HEK293 (cell line): ENCODE results near the gene ADRA2C.

ENCODE experiments used
- CTCF ChIA-PET: fragments of 350-600 bp; formaldehyde crosslinking; extraction: SDS; loops from one replicate; lab custom pipeline; 2021; ENCODE audit warnings: antibody characterized with exemption; lab: Yijun Ruan, JAX
- POLR2A ChIA-PET: fragments of 300-600 bp; formaldehyde crosslinking; extraction: SDS; loops from one replicate; lab custom pipeline; 2020; ENCODE audit warnings: antibody characterized with exemption, inconsistent platforms; lab: Yijun Ruan, JAX
- H3K27ac ChIP-seq: fragments of 200-500 bp; sonication (Bioruptor generic); 2 replicates; pipeline ENCODE4 v1.5.1; 2014; ENCODE audit warnings: low read depth, low read length, control low read depth, inconsistent platforms; ENCODE audit errors: extremely low read depth
- H3K36me3 ChIP-seq, 2 experiments: fragments of 200-500 bp in 1 of 2; sonication (Bioruptor generic) in 1 of 2; 1 replicate in 1 of 2; 2 replicates in 1 of 2; pipeline ENCODE4 v1.5.1; 2014 to 2017; ENCODE audit warnings: inconsistent platforms in 2 of 2, low read length in 2 of 2; ENCODE audit not compliant: control insufficient read depth in 2 of 2, insufficient read depth in 1 of 2
- H3K4me1 ChIP-seq: fragments of 200-500 bp; sonication (Bioruptor generic); 2 replicates; pipeline ENCODE4 v1.5.1; 2014; ENCODE audit warnings: mild to moderate bottlenecking, low read length, inconsistent platforms; ENCODE audit not compliant: control insufficient read depth, insufficient read depth
- H3K4me3 ChIP-seq: 2 replicates; pipeline ENCODE4 v1.5.1; 2011; ENCODE audit warnings: low read depth, mild to moderate bottlenecking, control low read depth, low read length, moderate library complexity
- H3K9me3 ChIP-seq: fragments of 200-500 bp; sonication (Bioruptor generic); 2 replicates; pipeline ENCODE4 v1.5.1; 2014; ENCODE audit warnings: low read depth, low read length, inconsistent platforms; ENCODE audit not compliant: control insufficient read depth, insufficient read depth
- BCL11A ChIP-seq: fragments of 450-650 bp; formaldehyde crosslinking; IDR thresholded peaks from 2 replicates; pipeline ENCODE4 v1.5.1; 2016; ENCODE audit warnings: low read depth, missing biosample characterization, missing genetic modification characterization
- GLI4 ChIP-seq: fragments of 450-650 bp; formaldehyde crosslinking; IDR thresholded peaks from 2 replicates; pipeline ENCODE4 v1.5.1; 2016; ENCODE audit warnings: missing biosample characterization, missing genetic modification characterization
- IKZF3 ChIP-seq: fragments of 450-650 bp; IDR thresholded peaks from 2 replicates; pipeline ENCODE4 v1.5.0; 2018; ENCODE audit warnings: missing biosample characterization, mild to moderate bottlenecking, missing genetic modification characterization, moderate library complexity
- KLF16 ChIP-seq: fragments of 450-650 bp; formaldehyde crosslinking; IDR thresholded peaks from 2 replicates; pipeline ENCODE4 v1.5.1; 2017; ENCODE audit warnings: missing biosample characterization, missing genetic modification characterization
- MYNN ChIP-seq: fragments of 450-650 bp; formaldehyde crosslinking; IDR thresholded peaks from 2 replicates; pipeline ENCODE4 v1.5.1; 2016; ENCODE audit warnings: missing biosample characterization, missing genetic modification characterization, borderline replicate concordance
- SETDB1 ChIP-seq: IDR thresholded peaks from one replicate; pipeline ENCODE4 v1.6.1; 2017; ENCODE audit warnings: mild to moderate bottlenecking, low read length, moderate library complexity, mixed read lengths; ENCODE audit not compliant: insufficient read length
- TRIM28 ChIP-seq: IDR thresholded peaks from 2 replicates; pipeline ENCODE4 v1.6.1; 2011; ENCODE audit warnings: low read length, control low read depth, borderline replicate concordance
- ZBTB1 ChIP-seq: fragments of 450-650 bp; formaldehyde crosslinking; IDR thresholded peaks from 2 replicates; pipeline ENCODE4 v1.5.1; 2016; ENCODE audit warnings: missing biosample characterization, missing genetic modification characterization
- ZNF112 ChIP-seq: fragments of 450-650 bp; formaldehyde crosslinking; IDR thresholded peaks from 2 replicates; pipeline ENCODE4 v1.5.0; 2017; ENCODE audit warnings: missing biosample characterization, missing genetic modification characterization
- ZNF114 ChIP-seq: fragments of 450-650 bp; formaldehyde crosslinking; IDR thresholded peaks from 2 replicates; pipeline ENCODE4 v1.5.0; 2017; ENCODE audit warnings: missing biosample characterization, missing genetic modification characterization
- ZNF132 ChIP-seq: fragments of 450-650 bp; formaldehyde crosslinking; IDR thresholded peaks from 2 replicates; pipeline ENCODE4 v1.5.1; 2017; ENCODE audit warnings: missing biosample characterization, missing genetic modification characterization, borderline replicate concordance
- ZNF138 ChIP-seq: fragments of 450-650 bp; formaldehyde crosslinking; IDR thresholded peaks from 2 replicates; pipeline ENCODE4 v1.5.1; 2016; ENCODE audit warnings: missing biosample characterization, missing genetic modification characterization, borderline replicate concordance
- ZNF16 ChIP-seq: fragments of 450-650 bp; formaldehyde crosslinking; IDR thresholded peaks from 2 replicates; pipeline ENCODE4 v1.5.1; 2016; ENCODE audit warnings: low read depth, missing biosample characterization, missing genetic modification characterization
- ZNF223 ChIP-seq: fragments of 450-650 bp; formaldehyde crosslinking; IDR thresholded peaks from 2 replicates; pipeline ENCODE4 v1.5.1; 2016; ENCODE audit warnings: missing biosample characterization, missing genetic modification characterization
- ZNF394 ChIP-seq: fragments of 450-650 bp; formaldehyde crosslinking; IDR thresholded peaks from 2 replicates; pipeline ENCODE4 v1.5.1; 2016; ENCODE audit warnings: missing biosample characterization, missing genetic modification characterization, mild to moderate bottlenecking, moderate library complexity, borderline replicate concordance
- ZNF596 ChIP-seq: fragments of 450-650 bp; IDR thresholded peaks from 2 replicates; pipeline ENCODE4 v1.5.0; 2018; ENCODE audit warnings: missing biosample characterization, mild to moderate bottlenecking, missing genetic modification characterization, moderate library complexity
- ZNF670 ChIP-seq: fragments of 450-650 bp; formaldehyde crosslinking; IDR thresholded peaks from 2 replicates; pipeline ENCODE4 v1.5.1; 2016; ENCODE audit warnings: missing biosample characterization, missing genetic modification characterization, low read depth
- ZNF776 ChIP-seq: fragments of 450-650 bp; formaldehyde crosslinking; IDR thresholded peaks from 2 replicates; pipeline ENCODE4 v1.5.0; 2017; ENCODE audit warnings: missing biosample characterization, missing genetic modification characterization, borderline replicate concordance
- TF ChIP-seq, protein P1 (sequence below): fragments of 450-650 bp; formaldehyde crosslinking; conservative IDR thresholded peaks from 2 replicates; pipeline ENCODE4 v1.5.1; 2016; ENCODE audit warnings: low read depth, missing biosample characterization, missing genetic modification characterization
- TF ChIP-seq, protein P2 (sequence below): fragments of 450-650 bp; formaldehyde crosslinking; IDR thresholded peaks from 2 replicates; pipeline ENCODE4 v1.5.1; 2016; ENCODE audit warnings: missing biosample characterization, missing genetic modification characterization

ADRA2C gene

DNA sequence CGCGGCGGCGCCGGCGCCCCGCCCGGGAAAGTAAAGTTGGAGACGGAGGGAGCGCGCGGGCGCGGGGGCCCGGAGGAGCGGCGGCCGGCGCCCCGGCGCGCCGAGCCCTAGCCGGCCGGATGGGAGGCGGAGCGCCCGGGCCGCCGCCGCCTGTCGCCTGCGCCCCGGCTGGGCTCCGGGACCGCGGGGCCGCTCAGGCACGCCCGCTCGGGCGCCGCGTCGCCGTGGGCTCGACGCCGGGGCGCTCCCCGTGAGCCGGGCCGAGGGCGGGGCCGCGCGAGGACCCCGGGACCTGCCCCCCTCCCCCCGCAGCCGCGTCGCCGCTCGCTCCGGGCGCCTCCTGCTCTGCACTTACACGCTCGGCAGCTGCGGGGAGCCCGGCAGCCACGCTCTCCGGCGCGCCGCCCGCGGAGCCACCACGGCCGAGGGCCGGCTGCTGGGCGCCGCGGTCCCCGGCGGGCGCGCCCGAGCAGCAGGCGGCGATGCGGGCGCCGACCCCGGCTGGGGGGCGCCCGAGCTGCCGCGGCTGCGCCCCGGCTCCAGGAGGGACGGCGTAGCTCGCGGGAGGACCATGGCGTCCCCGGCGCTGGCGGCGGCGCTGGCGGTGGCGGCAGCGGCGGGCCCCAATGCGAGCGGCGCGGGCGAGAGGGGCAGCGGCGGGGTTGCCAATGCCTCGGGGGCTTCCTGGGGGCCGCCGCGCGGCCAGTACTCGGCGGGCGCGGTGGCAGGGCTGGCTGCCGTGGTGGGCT lies at the start of gene ADRA2C:
Gene ADRA2C (plus strand): TSS at position 350 of the 749 bp plus-strand sequence. CDS start 222 bp downstream, at position 572.
- peak within 1 kb of the TSS; percentile 53; the same call in 1 of the 2 replicates for H3K27ac ChIP-seq
- H3K4me1 ChIP-seq: no peaks in the 10 kb centered on the region
- H3K36me3 ChIP-seq: no peaks in the 10 kb centered on the region
- ChIA-PET POLR2A (interaction anchor here (1.0 kb wide), 1 partner anchor 14 kb away, joined by 4 read pairs; no protein-coding TSS in a partner anchor), CTCF (interaction anchor here (0.8 to 2.5 kb wide), 7 partner anchors 10 to 114 kb away, joined by 3 to 10 read pairs (median 5); no protein-coding TSS in a partner anchor)
- TF ChIP-seq, protein P1, sequence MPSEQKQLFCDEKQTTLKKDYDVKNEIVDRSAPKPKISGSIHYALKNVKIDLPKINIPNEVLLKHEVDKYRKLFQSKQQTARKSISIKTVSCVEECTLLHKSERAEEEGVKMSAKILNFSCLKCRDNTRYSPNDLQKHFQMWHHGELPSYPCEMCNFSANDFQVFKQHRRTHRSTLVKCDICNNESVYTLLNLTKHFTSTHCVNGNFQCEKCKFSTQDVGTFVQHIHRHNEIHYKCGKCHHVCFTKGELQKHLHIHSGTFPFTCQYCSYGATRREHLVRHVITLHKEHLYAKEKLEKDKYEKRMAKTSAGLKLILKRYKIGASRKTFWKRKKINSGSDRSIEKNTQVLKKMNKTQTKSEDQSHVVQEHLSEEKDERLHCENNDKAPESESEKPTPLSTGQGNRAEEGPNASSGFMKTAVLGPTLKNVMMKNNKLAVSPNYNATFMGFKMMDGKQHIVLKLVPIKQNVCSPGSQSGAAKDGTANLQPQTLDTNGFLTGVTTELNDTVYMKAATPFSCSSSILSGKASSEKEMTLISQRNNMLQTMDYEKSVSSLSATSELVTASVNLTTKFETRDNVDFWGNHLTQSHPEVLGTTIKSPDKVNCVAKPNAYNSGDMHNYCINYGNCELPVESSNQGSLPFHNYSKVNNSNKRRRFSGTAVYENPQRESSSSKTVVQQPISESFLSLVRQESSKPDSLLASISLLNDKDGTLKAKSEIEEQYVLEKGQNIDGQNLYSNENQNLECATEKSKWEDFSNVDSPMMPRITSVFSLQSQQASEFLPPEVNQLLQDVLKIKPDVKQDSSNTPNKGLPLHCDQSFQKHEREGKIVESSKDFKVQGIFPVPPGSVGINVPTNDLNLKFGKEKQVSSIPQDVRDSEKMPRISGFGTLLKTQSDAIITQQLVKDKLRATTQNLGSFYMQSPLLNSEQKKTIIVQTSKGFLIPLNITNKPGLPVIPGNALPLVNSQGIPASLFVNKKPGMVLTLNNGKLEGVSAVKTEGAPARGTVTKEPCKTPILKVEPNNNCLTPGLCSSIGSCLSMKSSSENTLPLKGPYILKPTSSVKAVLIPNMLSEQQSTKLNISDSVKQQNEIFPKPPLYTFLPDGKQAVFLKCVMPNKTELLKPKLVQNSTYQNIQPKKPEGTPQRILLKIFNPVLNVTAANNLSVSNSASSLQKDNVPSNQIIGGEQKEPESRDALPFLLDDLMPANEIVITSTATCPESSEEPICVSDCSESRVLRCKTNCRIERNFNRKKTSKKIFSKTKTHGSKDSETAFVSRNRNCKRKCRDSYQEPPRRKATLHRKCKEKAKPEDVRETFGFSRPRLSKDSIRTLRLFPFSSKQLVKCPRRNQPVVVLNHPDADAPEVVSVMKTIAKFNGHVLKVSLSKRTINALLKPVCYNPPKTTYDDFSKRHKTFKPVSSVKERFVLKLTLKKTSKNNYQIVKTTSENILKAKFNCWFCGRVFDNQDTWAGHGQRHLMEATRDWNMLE (tag by site-specific recombination): no peak
- TF ChIP-seq ZNF114 (tag by site-specific recombination): no peak
- H3K9me3 ChIP-seq: no peaks in the 10 kb centered on the region
- peak within 1 kb of the TSS; percentile 27 for H3K4me3 ChIP-seq

DNA sequence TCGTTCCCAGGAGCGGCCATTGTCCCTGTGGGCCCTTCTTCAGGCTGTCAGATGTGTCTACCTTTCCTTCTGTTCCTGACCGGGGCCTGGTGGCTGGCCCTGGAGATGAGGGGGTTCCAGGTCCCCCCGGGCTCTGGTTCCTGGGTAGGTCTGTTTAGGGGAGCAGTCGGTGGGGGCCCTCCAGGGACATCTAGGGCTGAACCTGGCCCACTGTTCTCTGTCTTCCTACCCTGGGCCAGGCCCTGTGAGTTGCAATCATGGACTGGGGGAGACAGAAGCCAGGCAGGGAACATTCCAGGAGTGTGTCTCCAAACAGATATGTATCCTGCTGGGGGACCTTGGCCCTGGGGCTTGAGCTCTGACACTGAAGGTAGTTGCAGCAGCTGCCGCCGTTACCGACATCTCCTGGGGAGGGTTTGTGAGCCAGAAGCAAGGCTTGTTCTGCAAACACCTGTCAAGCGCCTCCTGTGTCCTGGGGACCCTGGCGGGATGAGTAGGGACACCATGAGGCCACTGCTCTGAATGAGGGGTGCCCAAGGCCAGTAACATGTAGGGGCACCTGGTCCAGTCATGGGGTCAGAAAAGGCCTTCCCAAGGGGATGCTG lies 49.5 kb upstream of the ADRA2C start:
- Histone ChIP-seq H3K4me1 (no peaks in the 10 kb centered on the region), H3K9me3 (no peaks in the 10 kb centered on the region), H3K4me3 (no peak overlapping the region), H3K27ac (no peak overlapping the region), H3K36me3 (no peaks in the 10 kb centered on the region)
- no peak for TF ChIP-seq ZNF776 (tag by site-specific recombination)
- no peak for TF ChIP-seq ZNF223
- TF ChIP-seq ZNF596 (tag by site-specific recombination): no peak
- TF ChIP-seq BCL11A: no peak
- no peak for TF ChIP-seq ZNF132 (tag by site-specific recombination)
- no peak for TF ChIP-seq ZNF16 (tag by site-specific recombination)
- TF ChIP-seq ZNF670: no peak
- no peak for TF ChIP-seq IKZF3 (tag by site-specific recombination)
- TF ChIP-seq KLF16: no peak
- no peak for TF ChIP-seq ZNF112
- no peak for TF ChIP-seq ZBTB1 (tag by site-specific recombination)
- no peak for TF ChIP-seq ZNF138 (tag by site-specific recombination)
- TF ChIP-seq GLI4 (tag by site-specific recombination): no peak
- no peak for TF ChIP-seq TRIM28
- no peak for TF ChIP-seq SETDB1
- TF ChIP-seq, protein P2, sequence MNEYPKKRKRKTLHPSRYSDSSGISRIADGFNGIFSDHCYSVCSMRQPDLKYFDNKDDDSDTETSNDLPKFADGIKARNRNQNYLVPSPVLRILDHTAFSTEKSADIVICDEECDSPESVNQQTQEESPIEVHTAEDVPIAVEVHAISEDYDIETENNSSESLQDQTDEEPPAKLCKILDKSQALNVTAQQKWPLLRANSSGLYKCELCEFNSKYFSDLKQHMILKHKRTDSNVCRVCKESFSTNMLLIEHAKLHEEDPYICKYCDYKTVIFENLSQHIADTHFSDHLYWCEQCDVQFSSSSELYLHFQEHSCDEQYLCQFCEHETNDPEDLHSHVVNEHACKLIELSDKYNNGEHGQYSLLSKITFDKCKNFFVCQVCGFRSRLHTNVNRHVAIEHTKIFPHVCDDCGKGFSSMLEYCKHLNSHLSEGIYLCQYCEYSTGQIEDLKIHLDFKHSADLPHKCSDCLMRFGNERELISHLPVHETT (tag by site-specific recombination): no peak
- TF ChIP-seq MYNN: no peak
- TF ChIP-seq ZNF394 (tag by site-specific recombination): no peak
- ChIA-PET CTCF (no interaction called here), POLR2A (no interaction called here)
